ENCODE measurements around the gene CST6.
A peak's percentile ranks its signal among the peaks of the same experiment; 100 is the strongest.

The CST6 gene, protein sequence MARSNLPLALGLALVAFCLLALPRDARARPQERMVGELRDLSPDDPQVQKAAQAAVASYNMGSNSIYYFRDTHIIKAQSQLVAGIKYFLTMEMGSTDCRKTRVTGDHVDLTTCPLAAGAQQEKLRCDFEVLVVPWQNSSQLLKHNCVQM

DNA sequence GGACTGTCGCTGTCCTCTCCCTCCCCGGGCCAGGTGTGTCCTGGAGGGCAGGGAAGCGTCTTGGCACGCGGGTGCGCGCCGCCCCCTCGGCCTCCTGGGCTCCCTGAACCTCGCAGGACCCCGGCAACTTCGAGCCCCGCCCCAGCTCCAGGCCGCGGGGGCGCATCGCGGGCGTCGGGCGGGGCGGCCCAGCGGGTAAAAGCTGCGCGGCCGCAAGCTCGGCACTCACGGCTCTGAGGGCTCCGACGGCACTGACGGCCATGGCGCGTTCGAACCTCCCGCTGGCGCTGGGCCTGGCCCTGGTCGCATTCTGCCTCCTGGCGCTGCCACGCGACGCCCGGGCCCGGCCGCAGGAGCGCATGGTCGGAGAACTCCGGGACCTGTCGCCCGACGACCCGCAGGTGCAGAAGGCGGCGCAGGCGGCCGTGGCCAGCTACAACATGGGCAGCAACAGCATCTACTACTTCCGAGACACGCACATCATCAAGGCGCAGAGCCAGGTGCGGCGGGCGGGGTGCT is at the start of gene CST6:
CST6 (plus strand) TSS at position 224 of the 519 bp plus-strand sequence; CDS start at position 261, 37 bp downstream.
- peak; percentile 17 for DNase-seq

DNA sequence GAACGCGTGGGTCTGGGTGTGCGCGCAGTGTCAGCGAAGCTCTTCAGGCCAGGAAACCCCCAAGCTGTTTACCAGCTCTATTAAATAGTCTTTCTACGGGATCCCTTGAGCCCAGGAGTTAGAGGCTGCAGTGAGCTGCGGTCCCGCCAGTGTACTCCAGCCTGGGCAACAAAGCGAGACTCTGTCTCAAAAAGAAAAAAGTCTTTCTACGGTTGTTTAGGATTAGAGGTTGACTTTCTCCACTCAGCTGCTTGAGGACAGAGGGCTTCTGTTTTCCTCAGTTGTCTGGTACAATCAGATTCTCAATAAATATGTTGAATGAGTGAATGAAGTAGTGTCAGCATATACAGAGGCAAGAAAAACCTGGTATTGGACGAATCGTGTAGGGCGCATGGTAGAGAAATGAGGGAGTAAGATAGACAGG is 49.7 kb upstream of the CST6 start:
- DNase-seq, result no peak

DNA sequence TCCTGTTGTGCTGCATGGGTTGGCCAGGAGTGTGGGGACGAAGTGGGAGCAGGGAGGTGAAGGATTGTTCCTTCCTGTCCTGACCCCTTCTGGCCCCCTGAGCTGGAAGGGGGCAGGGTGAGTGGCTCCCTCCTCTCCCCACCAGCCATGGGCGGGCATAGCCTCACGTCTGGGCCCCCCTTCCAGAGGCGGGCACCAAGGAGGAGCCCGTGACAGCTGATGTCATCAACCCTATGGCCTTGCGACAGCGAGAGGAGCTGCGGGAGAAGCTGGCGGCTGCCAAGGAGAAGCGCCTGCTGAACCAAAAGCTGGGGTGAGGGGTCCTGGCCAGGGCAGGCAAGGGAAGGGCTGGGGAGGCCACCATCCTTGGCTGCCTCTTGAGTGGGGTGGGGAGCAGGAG is 46.9 kb upstream of the CST6 start:
- no peak for DNase-seq

DNA sequence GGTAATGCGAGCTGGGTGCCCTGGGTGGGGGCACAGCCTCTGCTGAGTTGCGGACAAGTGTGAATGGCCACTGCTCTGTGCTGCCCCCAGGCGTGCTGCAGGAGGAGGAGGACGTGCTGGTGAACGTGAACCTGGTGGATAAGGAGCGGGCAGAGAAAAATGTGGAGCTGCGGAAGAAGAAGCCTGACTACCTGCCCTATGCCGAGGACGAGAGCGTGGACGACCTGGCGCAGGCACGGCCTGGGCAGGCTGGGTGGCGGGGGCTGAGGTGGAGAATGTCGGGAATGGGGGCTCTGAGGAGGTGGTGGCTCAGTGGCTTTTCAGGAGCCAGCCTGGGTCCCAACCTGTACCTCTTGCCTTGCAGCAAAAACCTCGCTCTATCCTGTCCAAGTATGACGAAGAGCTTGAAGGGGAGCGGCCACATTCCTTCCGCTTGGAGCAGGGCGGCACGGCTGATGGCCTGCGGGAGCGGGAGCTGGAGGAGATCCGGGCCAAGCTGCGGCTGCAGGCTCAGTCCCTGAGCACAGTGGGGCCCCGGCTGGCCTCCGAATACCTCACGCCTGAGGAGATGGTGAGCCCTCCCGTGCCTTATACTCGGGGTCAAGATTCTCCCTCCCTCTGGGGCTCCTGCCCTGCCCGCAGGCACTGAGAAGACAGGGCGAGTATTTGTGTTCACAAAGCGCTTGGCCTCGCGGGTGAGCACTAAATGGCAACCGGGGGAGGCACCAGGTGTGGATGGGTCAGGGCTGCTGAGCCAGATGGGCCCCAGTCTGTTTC is 45.6 kb upstream of the CST6 start:
- no peak for DNase-seq

DNA sequence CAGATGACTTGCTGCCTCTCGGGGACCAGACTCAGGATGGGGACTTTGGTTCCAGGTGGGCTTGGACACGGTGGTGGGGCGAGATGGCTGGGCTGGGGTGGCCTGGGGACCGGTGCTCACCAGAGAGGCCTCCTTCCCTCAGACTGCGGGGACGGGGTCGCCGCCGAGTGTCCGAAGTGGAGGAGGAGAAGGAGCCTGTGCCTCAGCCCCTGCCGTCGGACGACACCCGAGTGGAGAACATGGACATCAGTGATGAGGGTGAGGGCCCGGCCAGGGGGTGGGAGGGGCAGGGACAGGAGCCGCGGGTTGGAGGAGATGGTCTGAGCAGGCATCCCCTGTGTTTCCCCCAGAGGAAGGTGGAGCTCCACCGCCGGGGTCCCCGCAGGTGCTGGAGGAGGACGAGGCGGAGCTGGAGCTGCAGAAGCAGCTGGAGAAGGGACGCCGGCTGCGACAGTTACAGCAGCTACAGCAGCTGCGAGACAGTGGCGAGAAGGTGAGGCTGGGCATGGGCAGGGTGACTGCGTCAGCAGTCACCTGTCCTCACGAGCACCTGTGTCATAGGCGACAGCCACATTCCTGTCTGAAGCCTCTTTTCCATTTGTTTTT is 44.4 kb upstream of the CST6 start:
- no peak for DNase-seq

DNA sequence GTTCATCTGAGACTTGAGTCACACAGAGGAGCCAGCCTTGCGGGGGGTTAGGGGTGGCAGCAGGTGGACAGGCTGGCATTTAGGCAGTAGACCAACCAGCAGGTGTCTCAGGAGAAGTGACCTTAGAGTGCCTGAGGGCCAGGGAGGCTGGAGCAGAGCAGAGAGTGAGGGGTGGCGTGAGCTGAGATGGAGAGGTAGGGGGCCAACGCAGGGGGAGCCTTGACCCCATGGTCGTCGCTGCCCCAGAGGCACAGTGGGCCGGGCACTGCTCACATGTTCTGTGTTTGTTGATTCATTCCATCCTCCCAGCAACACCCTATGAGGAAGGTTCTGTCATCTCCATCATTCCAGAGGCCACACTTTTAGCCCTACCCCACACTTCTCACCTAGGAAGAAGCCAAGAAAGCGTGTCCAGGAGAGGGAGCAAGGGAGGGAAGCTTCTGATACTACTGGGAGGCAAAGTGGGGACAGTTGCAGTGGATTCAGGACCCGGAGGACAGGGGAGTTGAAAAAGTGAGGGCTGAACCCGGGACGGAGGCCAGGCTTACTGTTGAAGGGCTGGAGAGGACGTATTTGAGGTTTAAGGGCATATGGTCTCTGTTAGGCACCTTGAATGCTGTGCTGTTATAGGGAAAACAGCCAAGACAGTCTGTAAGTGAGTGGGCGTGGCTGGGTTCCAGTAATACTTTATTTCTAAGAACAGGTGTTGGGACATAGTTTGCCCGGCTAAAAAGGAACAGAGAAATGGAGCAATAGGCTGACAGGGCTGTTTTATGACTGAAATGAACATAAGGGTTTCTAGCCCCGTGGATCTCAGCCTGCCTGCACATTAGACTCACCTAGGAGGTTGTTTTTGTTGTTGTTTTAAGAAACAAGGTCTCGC is 43.0 kb upstream of the CST6 start:
- DNase-seq, result no peak

DNA sequence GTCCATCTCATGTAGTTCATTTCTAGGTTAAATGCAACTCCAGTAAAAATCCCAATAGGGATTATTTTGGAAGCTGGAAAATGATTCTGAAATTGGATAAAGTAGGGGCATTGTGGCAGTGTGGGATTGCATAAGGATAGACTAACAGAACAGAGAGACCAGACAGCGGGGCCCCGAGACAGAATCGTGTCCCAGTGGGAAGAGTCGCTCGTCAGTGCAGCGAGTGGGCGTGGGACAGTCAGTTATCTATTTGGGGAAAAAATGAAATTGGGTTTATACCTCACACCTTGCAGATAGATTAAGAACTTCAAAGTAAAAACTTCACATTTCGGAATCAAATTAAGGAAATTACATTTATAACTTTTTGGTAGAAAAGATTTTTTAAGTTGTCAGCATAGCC is 39.7 kb upstream of the CST6 start:
- no peak for DNase-seq

DNA sequence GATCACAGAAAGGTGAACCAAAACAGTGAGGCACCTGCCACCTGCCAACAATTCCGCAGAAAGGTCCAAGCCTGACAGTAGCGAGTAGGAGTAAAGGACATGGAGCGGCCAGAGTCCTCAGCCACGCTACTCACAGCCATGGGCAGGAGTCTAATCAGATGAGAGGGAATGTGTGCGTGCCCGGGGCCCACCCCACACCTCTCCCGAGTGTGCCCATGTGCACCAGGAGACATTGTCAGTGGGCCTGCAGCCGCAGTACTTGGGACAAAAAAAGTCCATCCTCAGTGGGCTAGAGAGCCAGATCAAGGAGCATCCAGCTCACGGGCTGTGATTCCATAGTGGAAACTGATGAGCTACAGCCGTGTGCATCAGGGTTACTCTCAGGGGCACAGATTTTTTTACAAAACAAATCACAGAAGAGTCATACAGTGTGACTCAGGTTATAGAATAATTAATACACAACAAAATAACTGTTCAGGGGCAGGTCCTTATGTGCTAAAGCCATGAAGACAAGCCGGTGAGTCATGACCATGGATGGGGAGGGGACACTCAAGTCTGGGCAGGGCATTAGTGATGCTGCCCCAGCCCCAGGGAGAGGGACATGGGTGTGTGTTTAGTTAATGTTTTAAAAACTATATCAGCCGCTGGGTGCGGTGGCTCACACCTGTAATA is 38.2 kb upstream of the CST6 start:
- no peak for DNase-seq

DNA sequence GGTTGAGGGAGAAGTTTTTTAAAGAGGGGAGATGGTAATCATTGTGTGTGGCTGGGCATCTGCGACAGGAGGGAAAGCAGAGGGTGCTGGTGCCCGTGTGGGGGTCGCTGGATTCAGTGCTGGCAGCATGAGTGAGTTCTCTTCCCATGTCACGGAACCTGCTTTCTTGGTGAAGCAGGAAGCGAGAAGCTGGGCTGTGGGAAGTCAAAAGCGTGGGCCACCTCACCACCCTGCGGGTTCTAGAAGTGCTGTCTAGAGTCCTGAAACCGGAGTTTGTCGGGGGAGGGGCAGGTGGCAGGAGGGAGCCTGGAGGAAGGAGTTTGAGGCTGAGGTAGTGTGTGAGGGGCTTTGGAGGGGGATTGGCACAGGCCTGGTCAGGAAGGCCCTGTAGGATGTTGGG is 36.0 kb upstream of the CST6 start:
- no peak for DNase-seq

DNA sequence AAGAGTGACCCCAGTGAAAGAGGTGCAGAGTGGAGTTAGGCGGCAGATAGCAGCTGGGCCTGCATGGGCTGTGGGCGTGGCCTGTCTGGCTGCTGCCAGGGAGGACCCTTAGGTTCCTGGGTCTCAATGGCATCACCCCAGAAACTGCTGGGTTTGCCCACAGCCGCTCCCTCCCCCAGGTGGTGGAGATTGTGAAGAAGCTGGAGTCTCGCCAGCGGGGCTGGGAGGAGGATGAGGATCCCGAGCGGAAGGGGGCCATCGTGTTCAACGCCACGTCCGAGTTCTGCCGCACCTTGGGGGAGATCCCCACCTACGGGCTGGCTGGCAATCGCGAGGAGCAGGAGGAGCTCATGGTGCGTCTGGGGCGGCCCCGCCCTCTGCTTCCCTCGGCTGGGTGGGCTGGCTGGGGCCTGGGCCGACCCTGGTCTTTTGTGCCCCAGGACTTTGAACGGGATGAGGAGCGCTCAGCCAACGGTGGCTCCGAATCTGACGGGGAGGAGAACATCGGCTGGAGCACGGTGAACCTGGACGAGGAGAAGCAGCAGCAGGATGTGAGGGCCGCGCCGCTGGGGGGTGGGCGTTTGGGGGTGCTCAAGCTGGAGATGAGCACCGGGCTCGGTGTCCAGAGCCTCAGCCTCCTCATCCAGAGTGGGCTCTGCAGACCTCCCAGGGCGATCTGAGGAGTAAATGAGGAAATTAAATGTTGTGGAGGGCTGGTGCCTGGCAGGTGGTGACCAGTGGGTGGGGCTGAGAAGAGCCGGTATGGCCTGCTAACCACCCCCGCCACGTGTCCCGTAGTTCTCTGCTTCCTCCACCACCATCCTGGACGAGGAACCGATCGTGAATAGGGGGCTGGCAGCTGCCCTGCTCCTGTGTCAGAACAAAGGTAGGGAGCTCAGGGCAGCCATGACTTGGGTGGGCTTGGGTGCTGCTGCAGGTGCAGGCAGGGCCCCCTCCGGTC is 35.3 kb upstream of the CST6 start:
- no peak for DNase-seq

DNA sequence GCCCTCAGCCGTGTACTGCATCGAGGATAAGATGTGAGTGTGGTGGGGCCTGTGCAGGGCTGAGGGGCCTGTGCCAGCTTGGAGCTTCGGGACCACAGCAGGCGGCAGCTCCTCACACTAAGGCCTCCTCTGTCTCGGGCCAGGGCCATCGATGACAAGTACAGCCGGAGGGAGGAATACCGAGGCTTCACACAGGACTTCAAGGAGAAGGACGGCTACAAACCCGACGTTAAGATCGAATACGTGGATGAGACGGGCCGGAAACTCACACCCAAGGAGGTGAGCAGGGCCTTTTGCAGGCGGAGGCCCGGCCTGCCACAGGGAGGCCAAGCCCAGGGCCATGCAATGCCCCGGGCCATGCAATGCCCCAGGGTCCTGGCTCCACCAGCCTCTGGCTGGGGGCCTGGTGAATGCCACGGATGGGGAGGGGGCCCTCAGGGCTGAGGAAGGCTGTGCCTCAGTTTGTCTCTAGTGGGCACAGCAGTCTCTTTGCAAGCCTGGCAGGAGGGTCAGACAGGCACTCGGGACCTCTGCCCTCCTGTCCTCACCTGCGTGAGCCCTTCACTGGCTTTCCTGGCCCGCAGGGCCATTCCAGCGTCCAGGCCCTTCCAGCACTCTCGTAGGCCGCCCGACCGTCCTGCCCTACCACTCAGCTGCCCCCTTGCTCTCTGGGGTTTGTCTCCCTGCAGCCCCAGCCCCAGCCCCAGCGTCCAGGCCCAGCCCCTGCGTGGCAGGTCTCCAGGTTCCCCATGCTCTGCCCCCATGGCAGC is 34.0 kb upstream of the CST6 start:
- DNase-seq, result no peak

DNA sequence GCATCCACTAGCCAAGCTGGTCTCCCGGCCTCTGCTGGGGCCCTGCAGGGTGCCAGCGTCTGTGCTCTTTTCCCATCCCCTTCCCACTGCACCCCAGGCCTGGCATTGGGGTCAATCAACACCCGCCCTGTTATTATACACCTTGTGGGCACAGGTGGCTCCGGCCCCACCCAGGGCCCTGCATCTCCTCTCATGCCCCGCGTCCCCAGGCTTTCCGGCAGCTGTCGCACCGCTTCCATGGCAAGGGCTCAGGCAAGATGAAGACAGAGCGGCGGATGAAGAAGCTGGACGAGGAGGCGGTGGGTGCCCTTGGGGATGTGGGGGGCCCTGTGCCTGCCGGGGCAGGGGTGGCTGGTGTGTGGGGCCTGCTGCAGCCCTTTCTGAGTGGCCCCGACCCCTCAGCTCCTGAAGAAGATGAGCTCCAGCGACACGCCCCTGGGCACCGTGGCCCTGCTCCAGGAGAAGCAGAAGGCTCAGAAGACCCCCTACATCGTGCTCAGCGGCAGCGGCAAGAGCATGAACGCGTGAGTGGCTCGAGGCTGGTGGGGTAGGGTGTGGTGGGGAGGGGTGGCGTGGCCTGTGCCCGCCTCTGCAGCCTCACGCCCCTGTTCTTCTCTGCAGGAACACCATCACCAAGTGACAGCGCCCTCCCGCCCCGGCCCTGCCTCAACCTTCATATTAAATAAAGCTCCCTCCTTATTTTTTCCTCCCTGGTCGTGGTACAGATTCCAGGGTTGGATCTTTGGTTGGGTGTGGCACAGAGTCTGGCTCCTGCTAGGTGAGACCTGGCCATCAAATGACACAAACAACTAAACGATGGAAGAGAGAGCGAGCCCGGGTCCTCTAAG is 33.2 kb upstream of the CST6 start:
- no peak for DNase-seq

DNA sequence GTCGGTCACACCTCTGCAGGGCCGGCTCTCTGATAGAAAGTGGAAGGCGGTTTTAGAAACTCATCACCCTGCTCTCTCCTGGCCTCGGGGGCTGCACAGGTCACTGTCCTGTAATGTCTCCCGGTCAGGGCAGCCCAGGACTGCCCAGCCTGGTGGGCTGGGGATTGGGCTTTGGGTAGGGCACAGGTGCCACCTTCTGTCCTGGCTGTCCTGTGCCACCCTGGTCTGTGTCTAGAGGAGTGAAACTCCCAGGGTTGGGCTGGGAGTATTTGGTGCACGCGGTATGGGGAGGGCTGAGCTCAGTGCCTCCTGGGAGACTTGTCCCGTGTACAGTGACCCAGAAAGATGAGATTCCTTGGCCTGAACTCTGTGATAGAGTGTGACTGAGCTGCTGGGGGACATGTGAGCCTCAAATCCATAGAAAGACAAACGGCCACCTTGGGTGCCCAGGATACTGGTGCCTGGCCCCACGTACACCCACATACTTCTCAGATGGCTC is 32.5 kb upstream of the CST6 start:
- no peak for DNase-seq

DNA sequence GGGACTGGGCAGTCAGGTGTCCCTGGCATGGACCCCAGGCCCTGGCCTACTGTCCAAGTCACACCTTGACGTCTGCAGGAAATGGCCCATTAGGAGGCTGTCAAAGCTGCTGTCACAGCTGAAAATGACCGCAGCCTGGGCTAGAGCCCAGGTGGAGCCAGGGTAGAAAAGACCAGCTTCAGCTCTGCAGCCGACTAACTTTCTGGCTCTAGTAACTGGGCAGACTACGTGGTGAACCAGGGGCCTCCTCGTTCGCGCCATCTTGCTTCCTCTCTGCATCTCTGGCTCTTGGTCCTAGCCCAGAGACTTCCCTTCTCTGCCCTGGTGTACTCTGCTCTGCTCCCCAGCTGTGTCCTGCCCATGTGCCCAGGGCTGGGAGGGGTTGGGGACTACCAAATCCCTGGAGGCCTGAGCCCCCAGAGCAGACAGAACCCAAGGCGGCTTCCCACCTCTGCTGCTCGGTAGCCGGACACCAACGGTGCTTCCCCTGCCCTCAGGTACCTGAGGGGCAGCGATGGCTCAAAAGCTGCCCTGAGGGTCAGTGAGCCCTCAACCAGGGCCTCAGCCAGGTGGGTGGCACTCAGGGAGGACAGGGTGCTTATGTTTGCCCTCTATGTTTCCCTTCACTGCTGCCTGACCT is 30.6 kb upstream of the CST6 start:
- no peak for DNase-seq

DNA sequence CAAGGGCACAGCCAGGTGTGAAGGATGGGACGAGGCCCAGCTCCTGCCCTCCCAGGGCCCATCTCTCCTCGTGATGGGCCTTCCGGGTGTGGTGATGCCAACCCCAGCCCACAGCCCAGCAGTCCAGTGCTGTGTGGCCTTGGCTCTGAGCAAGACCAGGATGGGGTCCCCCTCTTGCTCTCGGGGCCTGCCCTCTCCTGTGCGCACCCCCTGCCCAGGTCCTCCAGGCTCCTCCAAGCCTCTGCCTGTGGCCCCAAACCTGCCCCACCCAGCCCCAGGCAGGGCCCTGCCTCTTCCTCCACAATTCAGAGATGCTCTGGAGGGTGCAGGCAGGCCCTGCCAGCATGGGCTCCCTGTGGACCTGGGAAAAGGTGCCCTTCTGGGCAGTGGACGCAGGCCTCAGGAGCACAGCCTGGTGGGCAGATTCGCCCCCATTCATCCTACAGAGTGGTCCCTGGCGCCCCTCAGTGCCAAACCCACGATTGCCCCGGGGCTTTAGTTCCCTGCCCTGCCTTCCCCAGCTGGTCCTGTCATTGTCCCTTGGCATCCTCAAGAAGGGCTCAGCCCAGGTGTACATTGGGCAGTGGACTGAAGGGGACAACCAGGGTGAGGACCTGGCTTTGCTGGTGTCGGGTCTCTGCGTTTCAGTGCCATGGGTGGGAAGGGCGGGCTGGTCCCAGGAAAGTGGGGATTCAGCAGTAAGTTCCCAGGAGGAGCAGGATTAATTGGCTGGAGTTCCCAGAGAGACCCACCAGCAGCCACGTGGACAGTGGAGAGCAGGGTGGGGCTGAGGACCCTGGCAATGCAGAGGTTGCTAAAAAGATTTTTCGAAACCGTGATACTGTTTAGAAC is 29.6 kb upstream of the CST6 start:
- DNase-seq, result no peak

DNA sequence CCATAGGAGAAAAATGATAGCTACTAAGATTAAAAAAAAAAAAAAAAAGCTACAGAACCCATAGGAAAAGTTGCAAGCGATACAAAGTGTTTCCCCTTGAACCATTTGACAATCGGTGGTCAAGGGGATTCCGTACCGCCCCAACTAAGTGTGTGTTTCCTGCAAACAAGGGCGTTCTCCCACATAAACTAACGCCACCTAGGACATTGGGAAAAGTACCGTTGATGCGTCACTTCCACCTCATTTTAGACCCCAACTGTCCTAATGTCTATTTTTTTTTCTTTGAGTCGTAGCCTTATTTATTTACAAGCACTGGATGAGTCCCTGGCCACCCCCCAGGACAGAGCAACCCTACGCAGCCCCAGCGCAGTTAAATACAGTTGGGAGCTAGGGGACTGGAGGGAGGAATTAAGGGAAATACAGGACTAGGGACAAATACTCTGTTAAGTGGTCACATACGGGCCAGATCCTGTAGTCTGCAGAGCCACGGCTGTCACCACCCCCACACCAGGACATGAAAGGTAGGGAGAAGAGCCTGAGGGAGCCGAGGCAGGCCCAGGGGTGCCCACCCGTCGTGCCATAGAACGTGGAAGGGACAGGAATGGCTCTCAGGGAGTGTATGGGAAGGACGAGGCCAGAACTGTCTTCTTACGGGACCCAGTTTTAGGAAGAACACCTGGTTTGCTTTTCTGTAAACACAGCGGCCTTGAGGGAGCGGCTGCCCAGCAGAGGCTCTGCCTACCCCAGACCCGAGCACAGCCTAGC is 28.8 kb upstream of the CST6 start:
- no peak for DNase-seq

DNA sequence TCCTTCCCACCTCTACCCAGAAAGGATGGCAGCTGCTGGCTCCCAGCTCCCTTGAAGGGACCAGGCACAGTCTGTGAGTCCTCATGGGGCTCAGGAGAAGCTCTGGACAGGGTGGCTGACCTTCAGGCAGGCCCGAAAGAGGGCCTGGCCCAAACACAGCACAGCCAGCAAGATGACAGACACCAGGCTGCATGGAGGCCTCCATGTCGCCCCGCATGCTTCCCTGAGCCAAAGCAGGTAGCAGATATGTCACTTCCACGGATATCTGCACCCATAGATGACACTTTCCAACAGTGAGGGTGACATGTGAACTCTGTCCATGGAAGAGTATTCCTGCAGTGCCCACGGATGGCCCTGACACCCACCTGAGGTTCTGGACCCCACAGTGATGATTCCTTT is 28.2 kb upstream of the CST6 start:
- no peak for DNase-seq
